Retinal pigment epithelial cell (primary cell): ENCODE data around the gene CR1L.

Source experiments
- DNase-seq: peaks from one replicate; pipeline ENCODE4 v3.0.0-alpha.2; 2010; ENCODE audit warnings: low read depth
- H3K4me3 ChIP-seq: 2 replicates; pipeline ENCODE4 v1.5.1; 2011; ENCODE audit warnings: mild to moderate bottlenecking, low read length, control low read depth, moderate library complexity
- TF ChIP-seq, protein P1 (sequence below): conservative IDR thresholded peaks from 2 replicates; pipeline ENCODE4 v1.5.1; 2011; ENCODE audit warnings: low read depth, low read length, control low read depth, inconsistent platforms

The CR1L gene

DNA sequence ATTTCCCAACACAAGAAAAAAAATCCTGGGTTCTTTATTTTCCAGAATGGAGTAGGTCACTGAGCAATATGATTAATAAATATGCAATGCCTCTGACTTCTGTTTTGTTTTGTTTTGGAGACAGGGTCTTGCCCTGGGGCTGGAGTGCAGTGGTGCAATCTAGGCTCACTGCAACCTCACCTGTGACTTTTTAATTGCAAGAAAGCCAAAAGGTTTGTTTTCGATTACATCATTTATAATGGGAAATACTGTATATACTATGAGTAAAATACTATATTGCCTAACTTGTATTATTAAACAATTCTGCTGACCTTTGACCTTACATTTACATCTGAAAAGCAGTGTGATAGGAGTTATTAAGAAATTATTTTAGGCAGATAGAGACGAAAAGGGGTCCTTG, 95.3 kb downstream of the CR1L start:
- DNase-seq: no peak
- TF ChIP-seq, protein P1, sequence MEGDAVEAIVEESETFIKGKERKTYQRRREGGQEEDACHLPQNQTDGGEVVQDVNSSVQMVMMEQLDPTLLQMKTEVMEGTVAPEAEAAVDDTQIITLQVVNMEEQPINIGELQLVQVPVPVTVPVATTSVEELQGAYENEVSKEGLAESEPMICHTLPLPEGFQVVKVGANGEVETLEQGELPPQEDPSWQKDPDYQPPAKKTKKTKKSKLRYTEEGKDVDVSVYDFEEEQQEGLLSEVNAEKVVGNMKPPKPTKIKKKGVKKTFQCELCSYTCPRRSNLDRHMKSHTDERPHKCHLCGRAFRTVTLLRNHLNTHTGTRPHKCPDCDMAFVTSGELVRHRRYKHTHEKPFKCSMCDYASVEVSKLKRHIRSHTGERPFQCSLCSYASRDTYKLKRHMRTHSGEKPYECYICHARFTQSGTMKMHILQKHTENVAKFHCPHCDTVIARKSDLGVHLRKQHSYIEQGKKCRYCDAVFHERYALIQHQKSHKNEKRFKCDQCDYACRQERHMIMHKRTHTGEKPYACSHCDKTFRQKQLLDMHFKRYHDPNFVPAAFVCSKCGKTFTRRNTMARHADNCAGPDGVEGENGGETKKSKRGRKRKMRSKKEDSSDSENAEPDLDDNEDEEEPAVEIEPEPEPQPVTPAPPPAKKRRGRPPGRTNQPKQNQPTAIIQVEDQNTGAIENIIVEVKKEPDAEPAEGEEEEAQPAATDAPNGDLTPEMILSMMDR: no peak
- H3K4me3 ChIP-seq: no peak overlapping the region

DNA sequence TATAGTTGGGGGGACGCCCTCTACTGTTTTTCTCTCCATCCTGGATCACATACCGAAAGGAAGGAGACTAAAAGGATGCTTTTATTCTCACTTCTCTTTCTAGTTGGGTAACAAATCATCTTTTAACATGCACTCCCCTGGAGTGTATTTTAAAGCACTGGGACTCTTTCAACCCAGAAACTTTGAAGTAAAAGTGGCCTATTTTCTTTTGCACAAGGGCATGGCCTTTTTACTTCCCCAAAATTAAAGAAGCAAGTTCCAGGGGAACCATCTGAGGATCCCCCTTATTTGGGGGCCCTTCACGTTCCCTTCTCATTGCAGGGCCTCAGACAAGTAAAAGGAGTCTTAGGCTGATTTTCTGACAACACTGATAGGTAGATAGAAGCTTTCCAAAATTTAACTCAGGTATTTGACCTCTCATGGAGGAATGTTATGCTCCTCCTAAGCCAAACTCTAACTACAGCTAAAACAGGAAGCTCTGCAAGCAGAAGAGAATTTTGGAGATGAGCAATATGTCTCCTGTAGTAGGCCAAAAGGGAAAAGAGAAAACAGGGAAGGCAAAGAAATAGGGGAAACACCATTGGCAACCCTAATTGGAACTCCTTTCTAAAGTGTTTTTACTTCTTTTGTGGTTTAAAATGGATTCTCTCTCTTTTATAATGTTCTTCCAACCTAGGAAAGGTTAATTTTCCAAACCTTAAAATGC, 98.1 kb downstream of the CR1L start:
- H3K4me3 ChIP-seq: no peak overlapping the region
- DNase-seq: no peak
- TF ChIP-seq, protein P1: no peak

DNA sequence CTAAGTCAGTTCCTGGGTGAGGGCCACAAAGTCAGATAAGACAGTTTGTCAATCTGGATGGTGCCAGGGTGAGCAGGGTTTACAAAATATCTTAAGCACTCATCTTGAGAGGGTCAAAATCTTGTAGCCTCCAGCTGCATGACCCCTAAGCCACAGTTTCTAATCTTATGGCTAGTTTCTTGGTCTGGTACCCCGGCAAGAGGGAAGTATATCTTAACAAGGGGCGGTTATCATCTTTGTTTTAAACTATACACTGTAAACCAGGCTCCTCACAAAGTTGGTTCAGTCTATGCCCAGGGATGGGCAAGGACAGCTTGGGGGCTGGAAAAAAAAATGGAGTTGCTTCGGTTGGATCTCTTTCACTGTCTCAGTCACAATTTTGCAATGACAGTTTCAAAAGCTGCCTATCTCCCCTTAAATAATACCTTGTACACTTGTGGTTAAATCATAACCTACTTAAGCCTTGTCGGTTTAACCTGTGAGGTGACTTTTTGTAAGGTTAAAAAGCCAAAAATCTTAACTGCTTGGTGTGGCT, 99.1 kb downstream of the CR1L start:
- no peak for DNase-seq
- TF ChIP-seq, protein P1: no peak
- no peak overlapping the region for H3K4me3 ChIP-seq

DNA sequence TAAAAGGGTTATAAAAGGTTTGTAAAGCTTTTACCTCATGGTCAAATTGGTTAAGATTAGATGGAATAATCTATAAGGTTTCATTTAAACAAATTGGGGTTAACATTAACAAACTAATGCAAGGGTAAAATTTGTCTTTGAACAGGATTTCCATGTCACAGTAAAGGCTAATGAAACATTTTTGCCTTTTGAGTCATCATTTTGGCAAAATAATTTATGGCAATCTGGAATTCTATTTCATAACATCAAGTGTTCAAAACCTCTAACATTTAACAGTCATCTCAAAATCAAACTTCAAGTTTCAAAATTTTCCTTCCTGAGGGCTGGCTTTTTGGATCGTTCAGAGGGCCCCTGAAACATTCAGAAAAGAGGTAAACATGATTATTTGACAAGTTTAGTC, 100.4 kb downstream of the CR1L start:
- TF ChIP-seq, protein P1: no peak
- no peak for DNase-seq
- no peak overlapping the region for H3K4me3 ChIP-seq

DNA sequence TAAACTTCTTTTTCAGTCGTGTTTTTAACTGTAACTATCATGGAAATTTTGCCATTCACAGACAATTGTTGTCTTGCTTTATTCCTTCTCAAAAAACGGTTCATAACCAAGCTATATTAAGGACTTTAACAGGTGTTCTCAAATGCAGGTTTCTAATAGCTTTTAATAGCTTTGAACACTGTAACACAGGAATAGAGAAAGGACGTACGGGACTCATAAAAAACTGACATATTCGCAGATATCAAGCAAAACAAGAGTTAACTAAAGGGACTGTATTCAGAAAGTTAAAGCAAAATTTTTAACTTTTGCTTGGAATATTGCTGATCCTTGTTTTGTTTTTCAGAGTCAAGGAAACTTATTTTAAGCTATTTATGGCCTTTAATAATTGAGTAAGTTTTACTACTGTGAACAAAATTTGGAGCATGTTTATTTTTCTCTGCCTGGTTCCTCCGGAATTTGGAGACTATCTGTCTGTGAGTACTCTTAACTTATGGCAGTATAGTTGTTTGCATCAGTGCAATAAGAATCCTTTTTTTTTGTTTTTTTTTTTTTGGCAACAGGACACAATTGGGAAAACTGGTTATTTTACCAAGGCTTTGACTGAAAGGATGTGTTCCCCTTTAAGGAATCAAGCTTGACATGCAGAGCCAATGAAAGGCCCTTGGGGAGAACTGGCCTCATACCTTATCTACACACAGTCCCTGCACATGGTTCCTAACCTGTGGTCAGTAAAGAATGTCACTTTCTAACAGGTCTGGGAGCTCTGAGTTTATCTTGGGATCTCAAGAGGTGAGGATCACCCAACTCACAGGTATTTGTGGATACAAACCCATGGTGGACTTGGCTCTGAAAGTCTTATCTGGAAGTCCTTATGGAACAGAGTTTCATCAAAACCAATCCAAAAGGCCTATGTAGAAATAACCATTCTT, 101.2 kb downstream of the CR1L start:
- no peak overlapping the region for H3K4me3 ChIP-seq
- TF ChIP-seq, protein P1: no peak
- DNase-seq: no peak

DNA sequence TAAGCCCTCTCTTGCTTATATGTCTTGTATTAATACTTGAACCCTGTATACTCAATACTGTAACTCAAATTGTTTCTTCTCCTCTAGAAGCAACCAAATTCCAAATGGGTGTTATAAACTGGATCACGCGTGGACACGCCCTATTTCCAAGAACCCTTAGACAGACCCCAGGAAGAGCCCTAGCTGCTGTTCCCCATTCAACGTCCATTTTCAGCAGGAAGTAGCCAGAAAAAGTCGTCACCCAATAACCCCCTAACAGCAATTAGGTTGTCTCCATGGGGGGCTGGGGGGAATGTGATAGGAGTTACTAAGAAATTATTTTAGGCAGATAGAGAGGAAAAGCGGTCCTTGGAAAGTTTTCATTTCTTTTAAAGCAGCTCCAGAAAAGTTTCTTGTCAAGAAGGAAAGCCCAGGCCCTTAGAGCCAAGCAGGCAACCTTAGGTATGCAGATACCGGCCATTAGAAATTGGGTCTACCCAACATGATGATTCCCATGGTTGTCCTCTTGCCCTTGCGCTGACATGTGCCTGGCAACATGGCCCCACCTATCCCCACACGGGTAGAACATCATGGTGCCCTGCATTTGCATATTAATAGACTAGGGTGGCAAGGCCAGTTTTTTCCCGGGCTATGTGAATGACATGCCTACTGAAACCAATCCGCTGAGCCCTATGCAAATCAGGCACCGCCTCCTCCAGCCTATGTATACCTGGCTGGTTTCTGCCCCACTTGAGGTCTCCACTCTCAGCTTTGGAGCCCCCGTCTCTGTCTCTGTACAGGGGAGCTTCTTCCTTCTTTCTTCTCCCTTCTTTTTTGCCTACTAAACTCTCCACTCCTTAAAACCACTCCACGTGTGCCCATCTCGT, 102.9 kb downstream of the CR1L start:
- no peak overlapping the region for H3K4me3 ChIP-seq
- no peak for DNase-seq
- TF ChIP-seq, protein P1: no peak
